Suppressor macrophage treated with lipopolysaccharide for 1 hour (primary cell): ENCODE results near the gene ARL15.

Source experiments
- DNase-seq, 3 donors: peaks; one replicate each; pipeline ENCODE4 v3.0.0-alpha.2; 2020 to 2022

The ARL15 gene

GRCh38 chr5:54282876-54283275 is 27.5 kb downstream of the ARL15 start:
- no peak for DNase-seq

- no peak for DNase-seq
Observed at GRCh38 chr5:54281960-54282692, 28.2 kb downstream of the ARL15 start.

- DNase-seq: no peak
Observed at GRCh38 chr5:54279960-54280359, 30.4 kb downstream of the ARL15 start.

DNA sequence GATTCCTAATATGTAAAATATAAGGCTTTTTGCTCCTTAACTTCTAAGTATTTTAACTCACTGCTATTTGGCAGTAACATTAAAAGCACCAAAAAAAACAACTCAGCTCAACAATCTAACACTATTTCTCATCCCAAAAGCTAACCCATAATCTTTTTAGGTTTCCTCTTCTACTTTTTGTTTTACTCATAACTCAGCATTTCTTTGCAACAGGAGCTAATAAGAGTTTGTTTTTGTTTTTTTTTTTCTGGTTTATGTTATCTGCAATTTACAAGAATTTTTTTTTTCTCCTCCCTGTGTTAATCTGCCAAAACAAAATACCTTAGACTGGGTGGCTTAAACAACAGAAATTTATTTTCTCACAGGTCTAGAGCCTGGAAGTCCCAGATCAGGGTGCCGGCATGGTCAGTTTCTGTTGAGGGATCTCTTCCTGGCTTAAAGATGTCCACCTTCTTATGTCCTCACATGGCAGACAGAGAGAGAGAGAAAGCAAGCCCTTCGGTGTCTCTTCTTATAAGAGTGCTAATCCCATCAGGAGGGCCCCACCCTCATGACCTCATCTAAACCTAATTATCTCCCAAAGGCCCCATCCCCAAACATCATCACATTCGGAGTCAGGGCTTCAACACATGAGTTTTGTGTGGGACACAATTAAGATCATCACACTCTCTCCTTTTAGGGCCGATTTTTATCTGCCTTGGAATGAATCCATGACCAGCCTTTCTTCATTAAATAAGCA is 31.2 kb downstream of the ARL15 start:
- DNase-seq: no peak

DNA sequence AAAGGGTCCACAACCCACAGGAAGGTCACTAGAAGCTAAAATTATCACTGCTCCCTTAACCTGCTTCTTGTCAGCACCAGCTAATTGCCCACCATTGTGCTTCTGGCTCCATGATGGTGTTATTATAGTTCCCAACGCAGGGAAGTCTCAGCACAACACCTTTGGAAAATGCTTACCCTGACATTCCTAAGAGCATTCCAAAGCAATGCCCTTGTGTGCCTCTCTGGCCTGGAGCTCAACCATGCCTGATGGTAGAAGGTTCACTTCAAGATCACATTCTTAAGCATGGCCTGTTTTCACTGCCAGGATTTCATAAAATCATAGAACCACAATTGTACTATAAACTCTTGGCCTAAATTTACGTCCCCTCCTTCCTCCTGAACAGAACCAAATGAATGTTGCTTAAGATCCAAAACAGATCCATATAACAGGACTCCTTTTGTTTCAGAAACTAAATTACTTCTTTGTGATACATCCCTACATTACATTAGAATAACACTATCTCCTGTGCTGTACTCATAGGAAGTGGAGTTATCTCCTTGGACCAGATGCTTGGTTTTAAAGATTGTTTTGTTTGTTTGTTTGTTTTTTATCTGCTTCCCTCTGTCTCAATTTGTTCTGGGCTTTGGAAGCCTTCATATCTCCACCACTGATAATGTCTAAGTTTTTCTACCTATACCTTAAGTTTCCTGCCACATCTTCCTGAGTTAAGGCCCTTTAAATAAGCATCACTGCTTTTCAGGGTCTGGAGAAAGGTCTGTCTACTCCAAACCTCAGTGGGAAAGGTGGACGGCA is 32.1 kb downstream of the ARL15 start:
- no peak for DNase-seq

DNA sequence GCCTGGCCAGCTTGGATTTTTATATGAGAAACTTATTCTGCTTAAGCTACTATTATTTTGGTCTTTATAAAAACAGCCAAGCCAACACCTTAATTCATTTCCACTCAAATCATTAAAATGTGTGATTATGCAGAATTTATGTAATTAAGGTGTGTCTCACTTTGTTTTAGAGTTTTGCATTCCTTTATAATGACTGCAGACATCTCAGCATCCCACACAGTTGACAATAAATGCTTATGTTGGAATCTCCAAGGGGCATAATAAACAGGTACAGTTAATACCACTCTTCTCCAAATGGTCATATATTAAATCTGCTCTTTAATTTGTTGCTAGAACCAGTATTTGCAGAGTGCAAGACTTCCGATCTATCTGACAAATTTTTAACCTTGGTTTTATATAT is 34.3 kb downstream of the ARL15 start:
- no peak for DNase-seq

DNA sequence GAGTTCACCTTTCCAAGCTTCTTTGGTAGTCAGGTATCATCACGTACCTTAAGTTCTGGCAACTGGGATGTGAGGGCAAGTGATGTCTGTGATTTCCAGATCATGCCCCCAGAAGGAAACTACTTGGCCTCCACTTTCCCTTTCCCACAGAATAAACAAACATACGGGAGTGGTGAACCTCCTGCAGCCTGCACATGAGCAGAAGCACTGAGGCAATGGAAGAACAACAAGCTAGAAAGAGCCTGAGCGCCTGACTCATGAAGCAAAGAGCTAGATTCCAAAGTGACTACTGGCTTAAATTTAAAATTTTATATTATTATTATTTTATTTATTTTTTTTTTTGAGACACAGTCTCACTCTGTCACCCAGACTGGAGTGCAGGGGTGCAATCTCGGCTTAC is 35.0 kb downstream of the ARL15 start:
- no peak for DNase-seq

- DNase-seq: no peak
Observed at GRCh38 chr5:54274944-54275343, 35.4 kb downstream of the ARL15 start.

DNA sequence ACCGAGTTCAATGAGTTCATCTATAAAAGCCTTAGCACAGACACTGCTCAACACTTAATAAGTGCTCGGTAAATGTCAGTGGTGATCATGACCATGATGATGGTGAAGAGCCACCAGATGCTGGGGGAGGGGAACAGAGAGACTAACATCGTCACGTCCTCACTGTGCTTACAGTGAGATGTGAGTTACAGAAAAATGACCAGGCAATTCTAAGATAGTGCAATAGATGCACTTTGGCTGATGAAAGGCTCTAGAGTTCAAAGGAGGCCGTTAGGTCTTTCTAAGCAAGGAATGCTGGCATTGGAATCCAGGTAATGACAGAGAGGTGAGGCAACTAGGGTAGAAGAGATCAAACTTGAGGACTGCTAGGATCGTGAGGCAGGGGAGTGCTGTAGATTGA is 36.7 kb downstream of the ARL15 start:
- no peak for DNase-seq

DNA sequence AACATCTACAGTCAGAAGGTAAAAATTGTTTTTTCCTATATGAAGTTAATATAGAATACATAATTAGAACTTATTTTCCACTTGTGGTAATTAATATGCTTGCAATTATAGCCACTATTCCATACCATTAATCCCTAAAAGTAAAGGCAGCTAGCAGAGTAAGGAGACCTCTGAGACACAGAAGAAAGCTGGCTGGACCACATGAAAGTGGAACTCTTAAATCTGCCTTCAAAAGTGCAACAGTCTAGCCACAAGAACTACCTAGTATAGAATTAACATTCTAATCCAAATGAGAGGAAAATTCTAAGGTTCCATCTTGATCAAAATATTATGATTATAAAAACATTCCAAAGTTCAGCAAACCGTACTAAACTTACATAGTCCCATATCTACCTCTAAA is 37.6 kb downstream of the ARL15 start:
- DNase-seq: no peak

DNA sequence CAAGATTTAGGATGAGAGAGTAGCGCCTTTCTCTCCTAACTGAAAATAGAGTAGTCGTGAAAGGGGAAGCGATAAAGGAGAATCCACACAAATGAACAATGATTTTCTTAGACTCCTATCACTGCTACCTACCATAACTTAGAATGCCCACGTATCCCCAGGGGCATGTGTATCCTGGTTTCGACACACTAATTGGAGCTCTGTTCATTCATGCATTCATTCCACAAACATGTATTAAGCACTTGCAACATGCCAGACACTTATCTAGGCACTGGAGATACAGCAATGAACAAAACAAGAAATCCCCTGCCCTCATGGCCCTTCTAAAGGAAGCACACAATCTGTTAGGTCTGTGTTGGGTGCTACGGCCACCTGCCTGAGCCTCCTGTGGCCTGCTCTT is 40.0 kb downstream of the ARL15 start:
- DNase-seq: no peak

DNA sequence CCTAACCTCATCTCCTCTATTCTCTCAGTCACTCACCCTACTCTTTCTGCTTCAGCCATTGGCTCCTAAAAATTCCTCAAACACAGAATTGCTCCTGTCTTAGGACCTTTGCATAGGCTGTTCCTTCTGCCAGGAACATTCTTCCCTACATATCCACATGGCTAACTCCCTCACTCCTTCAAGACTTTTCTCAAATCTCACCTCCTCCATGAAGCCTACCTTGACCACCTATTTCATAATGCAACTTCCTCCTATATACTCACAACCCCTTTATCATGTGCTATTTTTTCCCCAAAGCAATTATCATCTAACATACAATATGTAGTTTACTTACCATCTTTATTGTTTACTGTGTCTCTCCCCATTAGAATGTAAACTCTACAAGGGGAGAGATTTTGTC is 45.8 kb downstream of the ARL15 start:
- no peak for DNase-seq

DNA sequence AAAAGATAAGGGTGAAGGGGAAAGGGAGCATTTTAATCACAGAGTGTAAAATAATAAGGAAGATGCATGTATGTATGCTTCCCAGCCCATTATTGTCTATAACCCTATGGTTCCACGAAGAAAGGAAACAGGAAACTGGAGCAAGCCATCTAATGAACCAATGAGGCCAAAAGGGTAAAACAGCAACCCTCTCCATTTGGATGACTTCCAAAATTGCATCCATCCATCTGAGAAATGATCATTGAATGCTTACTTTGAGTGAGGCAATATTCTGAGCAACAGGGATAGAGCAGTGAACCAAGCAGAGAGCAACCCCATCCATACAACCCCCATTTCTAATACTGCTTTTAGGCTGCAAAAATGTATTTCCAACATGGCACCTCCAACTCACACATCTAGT is 46.9 kb downstream of the ARL15 start:
- no peak for DNase-seq

- no peak for DNase-seq
Observed at GRCh38 chr5:54261596-54261995, 48.8 kb downstream of the ARL15 start.

DNA sequence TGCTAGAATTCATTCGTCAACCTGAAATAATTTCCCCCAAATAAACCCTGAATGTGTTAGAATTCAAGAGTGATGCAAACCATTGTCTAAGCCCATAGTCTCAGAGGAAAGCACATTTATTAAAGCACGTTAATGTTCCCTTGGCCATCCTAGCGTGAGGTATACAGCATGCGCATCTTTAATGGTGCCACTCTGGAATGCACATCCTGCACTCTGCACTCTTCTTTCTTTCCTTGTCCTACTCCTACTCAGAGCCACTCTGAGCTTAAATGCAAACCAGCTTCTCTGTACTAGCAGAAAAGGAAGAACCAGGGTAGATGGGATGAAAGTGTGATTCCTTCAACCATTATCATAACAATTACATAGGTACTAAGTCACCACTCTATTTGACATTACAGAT is 50.4 kb downstream of the ARL15 start:
- no peak for DNase-seq

GRCh38 chr5:54259090-54259489 is 51.3 kb downstream of the ARL15 start:
- no peak for DNase-seq

- DNase-seq: no peak
Observed at GRCh38 chr5:54257366-54258118, 52.8 kb downstream of the ARL15 start.

DNA sequence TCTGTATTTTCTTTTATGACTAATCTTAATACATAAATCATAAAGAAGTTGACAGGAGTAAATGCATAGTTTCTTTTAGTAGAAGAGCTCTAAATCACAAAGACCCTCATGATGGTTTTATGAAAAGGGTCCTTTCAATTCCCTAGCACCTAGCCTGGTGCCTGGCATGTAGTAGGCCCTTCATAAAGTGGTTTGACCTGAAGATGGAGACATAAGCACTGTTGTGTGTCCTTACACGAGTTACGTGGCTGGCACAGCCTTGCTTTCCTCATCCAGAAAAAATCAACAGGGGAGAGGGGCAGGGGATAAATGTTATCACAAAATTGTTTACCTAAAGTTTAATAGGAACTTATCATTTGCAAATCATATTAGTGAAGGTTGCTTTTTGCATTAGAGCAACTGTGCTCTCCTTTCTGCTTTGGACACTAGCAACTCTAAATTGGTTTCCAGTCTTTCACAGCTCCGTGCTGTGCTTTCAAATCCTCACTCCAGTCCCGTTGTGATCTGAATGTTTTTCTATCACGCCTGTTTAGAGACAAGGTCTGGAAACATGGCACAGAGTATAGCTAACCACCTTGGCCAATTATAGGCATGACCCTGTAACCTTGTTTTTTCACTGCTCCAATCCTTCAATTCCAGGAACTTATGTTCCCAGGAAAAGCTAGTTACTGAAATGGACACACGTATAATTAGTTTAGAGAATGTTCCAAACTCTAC is 55.7 kb downstream of the ARL15 start:
- DNase-seq: no peak

GRCh38 chr5:54251981-54252380 is 58.4 kb downstream of the ARL15 start:
- no peak for DNase-seq

- DNase-seq: peak; percentile 53 to 72 (median 69)
Observed at GRCh38 chr5:54249210-54250028, 61.0 kb downstream of the ARL15 start.

DNA sequence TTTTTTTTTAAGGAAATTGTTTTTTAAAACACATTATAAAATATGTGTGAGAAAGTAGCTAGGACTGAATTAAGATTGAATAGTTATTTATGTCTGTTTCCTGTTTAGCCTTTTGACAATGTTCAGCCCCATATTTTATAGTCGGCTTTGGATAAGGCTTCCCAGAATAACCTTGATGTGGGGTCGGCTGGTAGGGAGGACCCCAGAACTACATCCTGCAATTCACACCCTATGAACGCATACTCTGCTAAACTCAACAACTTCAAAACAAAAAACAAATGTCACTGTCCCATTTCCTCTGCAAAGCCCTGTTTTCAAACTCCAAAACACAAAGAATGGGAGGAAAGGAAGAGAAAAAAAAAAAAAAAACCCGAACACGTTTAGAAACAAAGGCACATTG is 63.1 kb downstream of the ARL15 start:
- no peak for DNase-seq
